NCI-H226 (cell line): ENCODE measurements around the gene IFFO2.

Source experiments
- DNase-seq: peaks from one replicate; pipeline ENCODE4 v3.0.0-alpha.2; 2015

The IFFO2 gene

DNA sequence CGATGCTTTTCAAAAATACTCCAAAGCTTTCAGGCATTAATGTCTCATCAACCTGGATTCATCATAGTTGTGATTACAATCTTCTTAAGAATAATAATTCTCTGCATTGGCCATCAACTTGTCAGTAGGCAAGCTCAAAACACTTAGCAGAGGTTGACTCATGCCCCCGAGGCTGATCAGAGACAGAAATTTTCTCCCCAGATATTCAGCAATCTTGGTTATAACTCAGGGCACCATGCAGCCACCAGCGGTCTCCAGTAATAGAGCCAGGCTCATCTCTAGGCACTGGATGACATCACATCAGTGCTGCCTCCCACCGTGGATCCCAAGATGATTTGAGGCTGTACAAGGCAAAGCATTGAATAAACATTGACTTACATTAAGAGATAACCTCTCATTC is 14.3 kb upstream of the IFFO2 start:
- DNase-seq = no peak

DNA sequence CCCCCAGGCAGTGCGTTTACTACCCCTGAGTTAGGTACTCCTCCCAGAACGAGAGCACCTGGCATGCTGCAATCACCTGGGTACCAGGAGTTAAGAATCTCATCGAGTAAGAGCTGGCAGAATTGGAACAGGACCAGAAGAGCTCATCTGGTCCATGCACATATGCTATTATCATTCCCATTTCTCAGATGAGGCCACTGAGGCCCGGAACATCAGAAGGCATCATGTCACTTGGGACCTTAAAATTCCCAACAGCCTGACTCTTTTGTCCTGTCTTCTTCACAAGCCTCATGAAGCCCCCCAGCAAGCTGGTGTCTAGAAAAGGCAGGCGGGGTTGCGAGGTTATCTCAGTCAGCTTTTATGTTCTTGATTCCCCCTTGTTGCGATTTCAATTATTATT is 13.9 kb upstream of the IFFO2 start:
- no peak for DNase-seq

DNA sequence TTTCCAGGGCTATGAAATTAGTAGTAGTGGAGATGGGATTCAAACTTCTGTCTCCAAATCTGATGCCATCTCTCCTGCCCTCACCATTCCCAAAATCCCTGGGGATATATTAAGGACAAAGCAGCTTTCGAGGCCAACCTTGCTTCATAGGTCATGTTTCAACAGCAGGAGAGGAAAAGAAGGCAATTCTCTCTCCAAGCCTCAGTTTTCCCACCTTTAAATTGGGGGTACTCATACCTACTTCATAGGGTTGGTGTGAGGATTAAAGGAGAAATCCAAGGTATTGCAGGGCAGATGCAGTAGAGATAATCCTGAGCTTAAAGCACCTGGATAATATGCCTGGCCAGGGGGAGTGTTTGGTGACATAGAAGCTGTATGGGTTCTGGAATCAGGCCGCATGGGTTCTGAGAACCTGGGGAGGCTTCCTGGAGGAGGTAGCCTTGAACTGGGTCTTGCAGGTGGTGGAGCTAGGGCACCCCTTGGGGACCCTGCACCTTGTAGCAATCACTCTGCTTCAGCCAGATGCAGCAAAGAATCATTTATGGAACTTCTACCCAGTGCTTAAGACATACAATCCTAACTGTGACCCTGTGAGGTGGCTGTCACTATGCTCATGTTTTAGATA is 10.7 kb upstream of the IFFO2 start:
- no peak for DNase-seq

DNA sequence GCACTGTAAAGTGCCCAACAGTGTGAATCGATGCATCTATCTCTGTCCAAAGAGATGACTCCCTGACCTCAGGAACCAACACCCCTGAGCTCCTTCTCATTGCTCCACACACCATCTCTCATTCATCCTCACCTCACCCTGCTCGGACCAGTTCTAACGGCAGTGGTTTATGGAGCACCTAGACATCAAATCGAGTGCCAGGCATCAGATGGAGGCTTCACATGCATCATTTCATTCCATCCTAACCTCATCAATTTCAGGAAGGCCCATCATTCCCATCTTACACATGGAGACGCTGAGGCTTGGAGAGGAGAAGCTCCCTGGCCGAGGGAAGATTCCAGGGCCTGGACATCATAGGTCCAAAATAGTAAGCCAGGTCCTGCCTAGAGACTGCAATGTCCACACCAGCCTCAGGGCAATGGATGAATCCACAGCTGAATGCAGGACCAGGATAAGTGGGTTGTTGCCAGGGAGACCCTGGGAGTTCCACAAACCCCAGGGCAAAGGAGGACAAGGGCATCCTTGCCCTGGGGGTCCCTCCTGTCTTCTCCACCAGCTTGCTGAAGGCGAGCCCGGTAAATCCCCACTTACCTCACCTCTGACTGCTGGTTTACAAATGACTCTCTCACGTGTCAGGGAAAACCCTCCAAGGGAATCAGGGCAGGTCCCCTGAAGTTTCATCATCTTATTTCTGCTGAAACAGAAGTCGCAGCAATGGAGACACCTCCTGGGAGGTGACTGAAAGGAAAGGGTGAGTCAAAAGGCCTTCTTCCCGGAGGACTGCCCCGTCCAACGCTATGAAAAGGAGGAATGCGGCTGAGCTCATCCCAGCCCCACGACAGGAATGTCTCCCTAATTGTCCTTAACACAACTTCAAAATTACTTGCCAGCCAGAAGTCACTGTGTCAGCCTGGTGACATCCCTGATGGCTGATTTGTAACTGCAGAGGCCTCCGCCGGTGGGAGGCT is 9.0 kb upstream of the IFFO2 start:
- peak; percentile 19 for DNase-seq

DNA sequence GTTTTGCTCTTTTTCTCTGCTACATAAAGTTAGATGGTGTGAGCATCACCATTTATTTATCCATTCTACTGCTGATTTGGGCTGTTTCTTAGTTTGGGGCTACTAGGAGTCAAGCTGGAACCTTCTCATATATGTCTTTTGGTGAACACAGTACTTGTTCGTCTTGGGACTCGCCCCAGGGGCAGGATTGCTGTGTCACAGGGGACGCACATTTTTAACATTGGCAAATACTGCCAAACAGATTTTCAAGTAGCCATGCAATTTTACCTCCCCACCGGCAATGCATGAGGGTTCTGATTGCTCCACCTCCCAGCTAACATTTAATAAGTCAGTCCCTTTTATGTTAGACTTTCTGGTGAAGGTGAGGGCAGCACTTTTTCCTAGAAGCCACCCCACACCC is 7.5 kb upstream of the IFFO2 start:
- no peak for DNase-seq

DNA sequence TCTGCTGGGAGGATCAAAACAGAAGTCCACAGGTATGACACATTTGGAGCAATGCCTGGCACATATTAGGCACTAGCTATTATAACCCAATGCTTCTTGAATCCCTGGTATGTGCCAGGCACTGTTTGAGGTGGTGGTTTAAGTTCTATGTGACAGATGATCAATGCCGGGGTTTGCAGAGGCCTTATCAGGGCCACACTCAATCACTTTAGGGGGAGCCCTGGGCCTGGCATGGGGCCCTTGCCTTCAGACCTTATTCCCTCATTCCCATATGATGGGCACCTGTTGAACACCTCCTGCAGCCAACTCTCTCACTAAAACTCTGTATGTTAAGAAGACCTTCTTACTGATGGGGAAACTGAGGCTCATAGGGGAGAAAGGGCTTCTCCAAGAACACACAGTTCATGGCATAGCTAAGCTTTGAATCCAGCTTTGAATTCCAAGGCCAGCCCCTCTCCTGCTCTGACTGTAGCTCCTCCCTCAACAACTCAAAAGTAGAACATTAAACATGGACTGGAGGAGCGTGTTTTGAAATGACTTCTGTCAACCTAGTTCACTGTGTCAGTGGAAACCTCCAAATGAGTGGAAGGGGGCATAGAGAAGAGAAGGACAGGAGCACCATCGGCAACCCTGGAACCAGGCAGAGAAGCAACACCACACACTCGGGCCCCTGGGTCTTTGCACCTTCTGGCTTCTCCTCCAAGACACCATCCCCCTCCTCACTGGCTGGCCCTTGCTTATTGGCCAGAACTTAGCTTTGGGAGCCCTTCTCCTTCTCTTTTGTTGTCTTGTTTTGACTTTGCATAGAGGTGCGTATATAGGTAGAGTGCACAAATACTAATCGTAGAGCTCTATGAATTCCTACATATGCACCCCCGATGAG is 6.6 kb upstream of the IFFO2 start:
- DNase-seq = no peak

DNA sequence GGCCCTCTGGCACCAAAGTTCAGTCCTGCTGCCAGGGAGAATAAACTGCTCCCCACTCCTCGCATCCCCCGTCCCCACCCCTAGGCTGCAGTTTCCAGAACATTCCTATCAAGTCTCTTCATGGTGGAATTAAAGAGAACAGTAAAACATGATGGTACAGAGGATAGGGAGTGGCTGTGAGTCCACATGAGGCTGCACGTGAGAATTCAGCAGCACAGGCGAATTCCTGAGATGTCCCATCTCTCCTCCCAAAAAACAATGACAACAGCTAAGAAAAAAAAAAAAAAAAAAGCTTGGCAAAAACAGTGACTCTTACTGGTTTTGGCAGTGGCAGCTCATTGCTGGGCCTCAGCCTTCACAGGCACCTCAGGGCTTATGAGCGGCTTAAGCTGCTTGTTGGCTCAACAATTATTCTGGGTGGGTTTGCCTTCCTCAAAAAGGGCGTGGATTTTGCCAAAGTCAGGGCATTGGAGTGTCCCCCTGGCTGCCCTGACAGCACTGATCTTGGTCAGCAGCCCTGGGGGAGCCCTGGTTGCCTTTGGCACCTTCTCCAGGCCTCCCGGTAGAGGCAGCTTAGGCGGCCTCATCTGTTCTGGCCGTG is 5.7 kb upstream of the IFFO2 start:
- no peak for DNase-seq

DNA sequence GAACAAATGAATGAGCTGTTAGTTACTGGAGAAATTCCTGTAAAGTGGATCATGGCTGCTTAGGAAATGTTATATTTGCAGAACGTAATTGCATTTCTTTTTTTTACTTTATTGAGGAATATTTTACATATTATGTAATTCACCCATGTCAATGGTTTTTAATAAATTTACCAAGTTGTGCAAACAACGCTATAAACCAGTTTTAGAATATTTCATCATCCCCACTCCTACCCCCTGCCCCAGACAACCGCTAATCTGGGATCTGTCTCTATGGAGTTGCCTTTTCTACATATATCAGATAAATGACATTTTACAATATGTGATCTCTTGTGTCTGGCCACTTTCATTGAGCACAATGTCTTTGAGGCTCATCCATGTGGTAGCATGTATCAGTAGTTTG is 4.3 kb upstream of the IFFO2 start:
- DNase-seq = no peak

DNA sequence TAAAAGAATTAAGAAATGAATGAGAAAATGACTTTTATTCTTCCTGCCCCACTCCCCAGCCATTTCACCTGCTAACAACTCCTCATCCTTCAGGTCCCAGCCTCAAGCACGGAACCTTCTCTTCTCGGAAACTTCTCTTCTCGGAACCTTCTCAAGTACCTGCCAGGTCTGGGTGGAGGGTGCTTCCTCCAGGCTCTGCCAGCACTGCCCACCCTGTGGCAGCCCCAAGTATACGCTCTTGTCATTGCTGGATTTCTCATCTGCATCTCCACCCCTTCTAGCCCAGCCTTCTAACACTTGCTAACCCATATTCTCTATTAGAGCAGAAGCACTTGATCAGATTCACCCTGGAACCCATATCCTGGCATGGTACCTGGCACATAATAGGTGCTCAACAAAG is 3.9 kb upstream of the IFFO2 start:
- DNase-seq = no peak

DNA sequence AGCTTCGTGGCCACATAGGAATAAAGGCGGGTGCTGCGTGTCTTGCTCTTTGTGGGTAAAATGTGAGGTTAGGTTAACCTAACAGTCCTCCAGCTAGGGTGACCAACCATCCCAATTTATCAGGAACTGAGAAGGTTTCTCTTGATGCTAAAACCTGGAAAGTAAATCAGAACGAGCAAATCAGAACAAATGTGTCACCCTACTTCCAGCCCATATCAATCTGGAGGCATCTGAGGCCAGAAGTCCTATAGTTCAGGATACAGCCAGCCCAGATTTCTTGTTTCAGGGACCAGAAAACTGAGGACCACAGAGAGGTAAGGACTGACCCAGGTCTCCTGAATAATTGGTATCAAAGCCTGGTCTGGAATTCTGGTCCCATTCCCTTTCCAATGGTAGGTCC is 3.1 kb upstream of the IFFO2 start:
- DNase-seq = no peak

DNA sequence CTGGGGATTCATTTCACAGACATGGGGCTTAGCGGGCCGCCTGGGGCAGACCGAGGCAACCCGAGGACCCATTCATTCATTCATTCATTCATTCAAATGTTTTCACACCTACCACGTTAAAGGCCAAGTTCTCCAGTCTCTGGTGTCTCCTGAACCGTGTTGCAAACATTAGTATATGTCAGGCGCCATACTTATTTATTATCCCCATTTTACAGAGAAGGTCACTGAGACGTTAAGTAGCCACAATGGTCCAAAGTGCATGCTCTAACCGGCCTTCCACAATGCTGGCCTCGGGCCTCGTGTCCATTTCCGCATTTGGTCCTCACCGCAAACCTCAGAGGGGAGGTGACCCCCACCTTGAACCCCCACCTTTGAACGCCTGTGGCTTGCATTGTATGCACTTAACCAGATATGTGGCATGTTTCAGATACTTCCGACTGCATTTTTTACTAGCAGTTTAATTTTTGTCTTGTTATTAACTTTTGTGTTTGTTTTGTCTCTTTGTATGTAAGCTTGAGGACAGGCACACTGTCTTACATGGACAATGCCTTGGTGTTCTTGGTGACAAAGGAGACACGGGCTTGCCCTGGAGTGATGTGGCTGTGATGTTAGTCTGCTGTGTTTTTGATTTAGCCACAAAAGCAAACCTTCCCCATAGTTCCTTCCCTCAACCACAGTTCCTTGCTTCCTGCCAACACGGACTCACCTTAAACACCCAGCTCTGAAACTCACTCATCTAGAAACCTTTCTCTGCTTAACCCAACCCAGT is 1.2 kb upstream of the IFFO2 start:
- no peak for DNase-seq

DNA sequence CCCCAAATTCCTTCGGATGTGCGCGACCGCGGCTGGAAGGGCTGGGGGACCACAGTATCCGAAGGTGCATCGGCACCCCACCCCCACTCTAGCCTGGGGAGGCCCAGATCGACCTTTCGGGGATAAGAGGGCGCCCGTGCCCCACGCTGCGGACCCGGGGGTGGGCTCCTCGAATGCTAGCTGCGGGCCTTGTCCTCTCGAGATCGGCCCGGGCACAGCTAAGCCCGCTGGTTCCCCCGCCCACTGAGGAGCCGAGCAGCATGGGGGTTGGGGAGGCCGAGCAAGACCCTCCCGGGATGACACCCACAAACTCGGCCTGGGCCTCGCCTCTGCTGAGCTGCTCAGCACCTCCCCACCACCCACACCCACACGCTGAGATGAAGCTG is 653 bp upstream of the IFFO2 start:
- no peak for DNase-seq

DNA sequence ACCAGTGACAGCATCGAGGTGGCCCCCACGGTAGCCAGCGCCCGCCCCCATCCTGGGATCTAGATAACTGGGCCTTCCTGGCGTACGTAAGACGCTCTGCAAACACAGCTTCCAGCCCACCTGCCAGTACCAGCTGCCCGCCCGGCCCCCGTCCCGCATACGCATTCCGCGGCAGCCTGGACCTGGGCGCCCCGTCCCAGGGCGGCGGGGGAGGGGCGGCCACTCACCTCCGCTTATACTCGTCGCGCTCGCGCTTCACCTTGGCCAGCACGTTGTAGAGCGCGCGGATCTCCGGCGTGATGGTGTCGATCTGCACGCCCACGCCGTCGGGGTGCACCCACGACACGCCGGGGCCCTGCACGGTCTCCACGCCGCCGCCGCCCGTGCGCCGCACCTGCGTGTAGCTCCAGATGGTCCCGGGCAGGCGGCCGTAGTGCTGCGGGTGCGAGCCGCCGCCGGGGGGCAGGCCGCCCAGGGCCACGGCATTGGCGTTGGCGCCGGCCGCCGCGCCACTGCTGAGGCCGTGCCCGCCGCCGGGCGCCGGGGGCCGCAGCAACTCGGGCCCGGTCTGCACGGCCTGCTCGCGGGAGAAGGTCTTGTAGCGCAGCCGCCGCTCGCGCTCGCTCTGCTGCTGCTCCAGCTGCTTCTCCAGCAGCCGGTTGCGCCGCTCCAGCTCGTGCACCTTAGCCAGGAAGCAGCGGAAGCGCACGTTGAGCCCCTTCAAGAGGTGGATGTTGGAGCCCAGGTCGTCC is 859 bp downstream of the IFFO2 start:
- no peak for DNase-seq

DNA sequence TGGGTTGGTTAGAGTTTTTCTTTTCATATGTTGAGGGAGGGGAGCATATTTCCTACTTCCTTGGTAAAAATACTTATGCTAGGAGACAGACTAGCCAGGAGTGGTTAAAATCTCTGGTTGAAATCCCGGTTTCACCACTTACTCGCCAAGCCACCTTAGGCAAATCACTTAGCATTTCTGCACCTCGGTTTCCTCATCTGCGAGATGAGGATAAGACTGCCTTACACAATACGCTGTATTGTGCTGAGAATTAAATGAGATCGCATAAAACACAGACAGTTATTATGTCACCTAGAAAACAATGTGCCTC is 1.4 kb downstream of the IFFO2 start:
- no peak for DNase-seq

DNA sequence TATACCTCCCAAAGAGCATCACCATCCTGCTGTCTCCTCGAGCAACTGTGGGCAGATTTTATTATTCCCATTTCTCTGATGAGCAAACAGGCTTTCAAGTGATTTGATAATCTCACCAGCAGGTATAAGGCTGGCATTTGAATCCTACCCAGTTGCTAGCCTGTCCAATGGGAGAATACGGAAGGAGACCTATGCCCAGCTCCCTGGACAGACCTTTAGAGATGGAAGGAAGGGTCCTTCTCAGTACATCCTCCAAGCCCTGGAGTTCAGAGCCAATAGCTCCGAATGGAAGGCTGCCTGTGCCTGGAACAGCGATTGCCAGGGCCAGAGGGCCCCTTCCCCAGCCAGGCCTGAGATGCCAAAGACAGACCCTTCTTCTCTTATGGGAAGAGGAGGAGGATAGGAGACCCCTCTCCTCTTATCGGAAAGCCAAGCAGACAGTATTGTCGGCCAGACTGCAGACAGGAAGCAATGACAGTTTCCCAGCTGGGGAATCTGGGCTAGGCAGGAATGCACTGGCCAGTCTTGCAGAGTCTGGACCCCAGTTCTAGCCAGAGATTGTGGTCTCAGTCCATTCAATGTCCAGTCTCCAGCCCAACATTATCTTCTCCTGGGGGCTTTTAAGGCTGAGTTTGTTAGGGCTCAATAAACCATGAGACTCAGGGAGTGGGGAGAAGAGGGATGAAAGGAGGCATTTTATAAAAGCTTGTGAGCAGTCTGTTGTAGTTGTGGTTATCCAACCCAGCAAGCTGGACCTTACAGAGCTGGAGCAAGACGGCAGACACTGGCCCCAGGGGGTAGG is 2.0 kb downstream of the IFFO2 start:
- DNase-seq = no peak

DNA sequence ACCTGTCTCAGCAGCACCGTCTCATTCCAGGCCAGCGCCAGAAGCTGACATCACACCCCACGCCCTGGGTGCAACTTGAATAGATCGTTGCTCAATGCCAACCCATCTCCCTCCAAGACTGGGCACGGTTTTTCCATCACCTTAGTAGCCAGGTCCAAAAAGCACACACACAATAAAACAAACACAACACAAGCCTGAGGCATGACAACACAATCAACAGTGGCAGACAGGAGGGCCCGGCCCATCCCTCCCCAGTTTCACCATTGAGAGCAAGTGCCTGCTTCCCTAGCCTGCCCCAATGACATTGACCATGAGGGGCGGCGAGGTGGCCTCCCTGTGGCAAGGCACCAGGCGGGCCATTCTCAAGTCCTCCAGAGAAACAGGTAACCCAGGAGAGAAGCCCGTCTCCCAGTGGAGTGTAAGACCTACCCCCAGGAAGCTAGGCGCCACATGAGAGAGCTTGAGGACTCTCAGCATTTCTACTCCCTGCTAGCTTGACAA is 2.7 kb downstream of the IFFO2 start:
- DNase-seq = no peak

DNA sequence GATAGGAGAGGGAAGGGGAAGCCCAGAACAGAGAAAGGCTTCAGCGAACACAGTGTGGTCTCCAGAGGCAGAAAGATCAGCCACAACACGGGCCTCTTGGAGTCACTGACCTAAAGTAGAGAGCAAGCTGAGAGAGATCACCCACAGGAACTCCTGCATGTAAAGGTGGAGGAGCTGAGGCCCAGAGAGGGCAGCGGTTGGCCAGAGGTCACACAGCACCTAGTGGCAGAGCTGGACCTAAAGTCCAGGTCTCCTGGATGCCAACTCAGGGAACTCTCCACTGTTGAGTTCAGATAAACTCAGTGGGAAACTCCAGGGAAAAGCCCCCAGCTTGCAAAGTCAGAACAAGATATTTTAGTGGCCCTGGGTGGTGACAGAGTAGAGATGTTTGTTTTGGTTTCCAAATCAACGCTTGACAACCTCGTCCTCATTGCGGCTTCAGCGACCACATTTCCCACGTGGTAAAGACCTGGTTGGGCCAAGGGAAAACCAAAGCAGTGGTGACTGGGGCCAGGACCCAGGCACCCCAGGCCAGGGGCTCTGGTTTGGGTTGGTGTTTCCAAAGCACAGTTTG is 4.6 kb downstream of the IFFO2 start:
- DNase-seq = no peak

DNA sequence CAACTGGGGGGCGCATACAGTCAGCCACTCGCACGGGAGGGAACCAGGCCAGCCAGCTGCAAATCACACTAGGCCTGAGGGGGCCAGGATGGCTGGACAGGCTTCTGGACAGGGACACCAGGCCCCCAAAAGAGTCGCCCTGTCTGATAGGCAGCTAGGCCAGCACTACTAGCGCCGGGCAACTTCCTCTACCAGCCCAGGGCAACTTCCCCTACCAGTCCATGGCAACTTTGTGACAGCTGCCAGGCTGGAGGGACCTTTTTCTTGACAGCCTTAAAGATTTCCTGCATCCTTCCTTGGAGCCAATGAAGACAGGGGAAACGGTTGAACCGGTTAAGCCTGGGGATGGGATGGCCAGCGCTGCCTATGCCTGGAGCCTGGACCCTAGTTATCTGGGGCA is 5.1 kb downstream of the IFFO2 start:
- no peak for DNase-seq

DNA sequence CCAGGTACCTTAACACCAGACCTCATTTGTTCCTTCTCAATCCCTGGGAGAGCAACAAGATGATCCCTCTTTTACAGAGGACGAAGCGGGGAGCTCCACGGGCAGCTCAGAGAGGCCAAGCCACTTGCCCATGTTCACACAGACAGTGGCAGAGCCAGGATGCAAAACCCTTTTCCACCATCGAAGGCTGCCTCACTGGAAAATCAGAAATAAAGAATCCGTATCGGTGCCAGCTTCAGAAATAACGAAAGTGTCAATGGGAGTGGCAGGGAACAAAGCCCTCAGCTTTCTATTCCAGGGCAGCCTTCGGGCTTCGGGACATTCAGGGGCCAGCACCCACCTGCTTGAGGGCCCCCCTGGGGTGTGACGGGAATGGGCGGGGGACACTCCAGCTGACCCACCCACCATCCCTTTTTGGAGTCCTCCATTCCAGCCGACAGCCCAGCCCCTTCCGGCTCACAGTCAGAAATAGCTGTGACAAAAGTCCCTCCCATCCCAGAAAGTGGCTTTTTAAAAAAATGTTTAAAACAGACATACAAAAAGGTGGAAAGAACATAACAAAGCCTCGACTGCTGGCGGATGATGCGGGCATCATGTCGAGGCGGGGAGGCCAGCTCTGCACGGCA is 6.0 kb downstream of the IFFO2 start:
- DNase-seq = no peak
